ENCODE measurements around the gene CCNB3.

DNA sequence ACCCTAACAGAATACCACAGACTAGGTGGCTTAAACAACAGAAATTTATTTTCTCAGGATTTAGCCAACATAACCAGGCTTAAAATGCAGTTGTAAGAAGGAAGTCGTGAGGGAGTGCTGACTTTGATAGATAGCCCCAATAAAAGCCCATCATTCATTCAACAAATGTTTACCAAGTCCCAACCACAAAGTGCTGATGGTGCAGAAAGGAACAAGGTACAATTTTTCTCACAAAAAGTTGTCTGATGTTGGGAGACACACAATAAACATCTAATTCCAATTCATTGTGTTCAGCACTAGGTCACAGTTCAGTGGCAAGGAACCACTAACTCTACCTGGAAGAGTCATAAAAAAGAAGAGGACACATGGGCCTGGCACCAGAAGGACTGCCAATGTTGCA lies 46.0 kb upstream of the CCNB3 start:
- TF ChIP-seq, protein P1, sequence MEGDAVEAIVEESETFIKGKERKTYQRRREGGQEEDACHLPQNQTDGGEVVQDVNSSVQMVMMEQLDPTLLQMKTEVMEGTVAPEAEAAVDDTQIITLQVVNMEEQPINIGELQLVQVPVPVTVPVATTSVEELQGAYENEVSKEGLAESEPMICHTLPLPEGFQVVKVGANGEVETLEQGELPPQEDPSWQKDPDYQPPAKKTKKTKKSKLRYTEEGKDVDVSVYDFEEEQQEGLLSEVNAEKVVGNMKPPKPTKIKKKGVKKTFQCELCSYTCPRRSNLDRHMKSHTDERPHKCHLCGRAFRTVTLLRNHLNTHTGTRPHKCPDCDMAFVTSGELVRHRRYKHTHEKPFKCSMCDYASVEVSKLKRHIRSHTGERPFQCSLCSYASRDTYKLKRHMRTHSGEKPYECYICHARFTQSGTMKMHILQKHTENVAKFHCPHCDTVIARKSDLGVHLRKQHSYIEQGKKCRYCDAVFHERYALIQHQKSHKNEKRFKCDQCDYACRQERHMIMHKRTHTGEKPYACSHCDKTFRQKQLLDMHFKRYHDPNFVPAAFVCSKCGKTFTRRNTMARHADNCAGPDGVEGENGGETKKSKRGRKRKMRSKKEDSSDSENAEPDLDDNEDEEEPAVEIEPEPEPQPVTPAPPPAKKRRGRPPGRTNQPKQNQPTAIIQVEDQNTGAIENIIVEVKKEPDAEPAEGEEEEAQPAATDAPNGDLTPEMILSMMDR (conservative IDR thresholded peaks at IDR 0.05), result no peak
- TF ChIP-seq EZH2 (IDR thresholded peaks at IDR 0.05; ENCODE audit: low read depth), result no peak

Data from PC-9 (cell line).